Heart left ventricle (tissue), 16 donors: ENCODE measurements around the gene ZBTB21. TPM values are rescaled to one million over a fixed set of nuclear protein-coding genes. Genes with fewer than 3 reads are reported as not detected.

Source experiments
- ATAC-seq, 4 donors: fragments of 200-7000 bp; cut with Tn5 transposase; one replicate each; pipeline ENCODE4 v1.9.1; 2020 to 2022; ENCODE audit warnings: moderate library complexity in 4 of 4, mild to moderate bottlenecking in 3 of 4, moderate number of reproducible peaks in 1 of 4
- DNase-seq, 5 donors: peaks; one replicate each; pipeline ENCODE4 v3.0.0-alpha.2; 2020
- H3K27ac ChIP-seq, 12 donors: fragments of 200-600 bp; sonication (generic) in 4 of 12; one replicate each; pipeline versions ENCODE4 v1.5.0 to v1.8.0; 2016 to 2022; ENCODE audit warnings: mild to moderate bottlenecking in 2 of 12
- H3K27me3 ChIP-seq, 9 donors: fragments of 200-600 bp; sonication (generic) in 2 of 9; one replicate each; pipeline versions ENCODE4 v1.5.1 to v1.8.0; 2016 to 2022; ENCODE audit warnings: mild to moderate bottlenecking in 3 of 9
- H3K36me3 ChIP-seq, 9 donors: fragments of 200-600 bp; sonication (generic) in 2 of 9; one replicate each; pipeline versions ENCODE4 v1.5.0 to v1.8.0; 2018 to 2022; ENCODE audit warnings: mild to moderate bottlenecking in 2 of 9
- H3K4me1 ChIP-seq, 12 donors: fragments of 200-600 bp; sonication (generic) in 4 of 12; one replicate each; pipeline versions ENCODE4 v1.5.0 to v1.8.0; 2016 to 2022; ENCODE audit warnings: mild to moderate bottlenecking in 3 of 12
- H3K4me3 ChIP-seq, 12 donors: fragments of 200-600 bp; sonication (generic) in 4 of 12; one replicate each; pipeline versions ENCODE4 v1.5.0 to v1.8.0; 2017 to 2022; ENCODE audit warnings: mild to moderate bottlenecking in 9 of 12, moderate library complexity in 4 of 12
- H3K9me3 ChIP-seq, 12 donors: fragments of 200-600 bp; sonication (generic) in 4 of 12; one replicate each; pipeline versions ENCODE4 v1.5.0 to v1.8.0; 2016 to 2022; ENCODE audit warnings: mild to moderate bottlenecking in 1 of 12
- CTCF ChIP-seq, 12 donors: fragments of 200-600 bp; sonication (generic) in 4 of 12; IDR thresholded peaks; one replicate each; pipeline versions ENCODE4 v1.5.0 to v1.8.0; 2018 to 2022; ENCODE audit warnings: antibody characterized with exemption in 12 of 12, mild to moderate bottlenecking in 5 of 12
- POLR2A ChIP-seq, 2 donors: fragments of 450-650 bp; IDR thresholded peaks; one replicate each; pipeline ENCODE4 v1.6.1; 2017; ENCODE audit warnings: antibody characterized with exemption in 2 of 2, mild to moderate bottlenecking in 2 of 2, moderate library complexity in 2 of 2
- WGBS, 4 donors: extraction: QIAGEN DNeasy Blood & Tissue Kit in 2 of 4; methylation state at CpG; one replicate each; pipeline versions ENCODE4 v1.1.5 to v1.1.7; 2013 to 2018; 5-methylcytosine and 5-hydroxymethylcytosine counted together
- intact Hi-C, 10 donors: fragments of 100-400 bp; cut with DNase I; formaldehyde crosslinking; loops; one replicate each; pipeline versions ENCODE4 v1.11.1 to v1.14.2; 2022
- polyA plus RNA-seq, 2 donors: library from polyadenylated mRNA; stranded (reverse); fragments of 200-250 nt; gene quantifications; one replicate each; pipeline ENCODE4 v1.2.3, GENCODE V29; 2013
- total RNA-seq, 9 donors: library from RNA; depleted of rRNA in 2 of 9; stranded (reverse); fragments of >200 nt in 2 of 9; fragmentation: NEBNext Ultra II Directional in 3 of 9; extraction: Animal tissue kit (Norgen Biotek cat#: 25700) in 3 of 9; gene quantifications; one replicate each; pipeline versions ENCODE4 v1.1.0 to v1.2.4, GENCODE V29; 2016 to 2023
- donor health status: ischemic (EF 13 %, LVEDD 7.1; RV severe dilation, severe dysfunction).
- donor health status: healthy with polysubstance abuse.
- donor health status: DM: no; HTN: yes; CAD: no.
- donor health status: DM: no; HTN: no; CAD: no.
- donor health status: ischemic (EF 25% LVEDD 6.9; RV normal size, moderate dysfunction).
- donor health status: ischemic (EF 25% LVEDD 5.7; RV mildly dilated, moderate dysfunction).
- donor health status: healthy.
- donor health status: DM: yes; HTN: yes; CAD: no.
- donor health status: ischemic (EF 35%, LVEDD 5.7; RV mildly dilated, moderate dysfunction).
- donor health status: nonischemic (EF 11% LVEDD 7.7; RV severe dilation, severe dysfunction).
- donor health status: DM: yes; HTN: yes; CAD: no.
- donor health status: PGD.
- donor health status: ischemic (EF 29% LVEDD 5.4; RV normal size, mild dysfunction).
- donor health status: nonischemic (EF 23%, LVEDD 6.1; RV moderate dilation, normal function).

Gene ZBTB21
- total and polyA plus RNA-seq, 11 donors, result 1.2 to 10.2 (median 6.1) TPM

GRCh38 chr21:41954654-41955499 is 55.3 kb downstream of the ZBTB21 start:
- intact Hi-C loops, result loop anchor here in 5 of 10 donors (5.0 to 10.0 kb wide), 3 partner anchors 52 to 160 kb away; no protein-coding TSS in a partner anchor
- H3K9me3 ChIP-seq, result no peaks in the 10 kb centered on the region
- DNase-seq (no peak), ATAC-seq (no peak)
- H3K27ac ChIP-seq, result peak overlapping the region in 1 of 12 donors; percentile 78
- no peak overlapping the region for H3K4me3 ChIP-seq
- TF ChIP-seq CTCF (IDR thresholded peaks at IDR 0.05) (no peak), POLR2A (IDR thresholded peaks at IDR 0.05) (no peak)
- H3K36me3 ChIP-seq, result no peaks in the 10 kb centered on the region
- H3K27me3 ChIP-seq, result no peaks in the 10 kb centered on the region
- WGBS, 4 donors, result 91 to 96% (median 93%) methylated on average over 20 of the region's 20 CpGs
- H3K4me1 ChIP-seq, result peaks cover 11 to 49% (median 36%) of the 10 kb centered on the region in 12 donors

- DNase-seq (peak; percentile 69 to 88 (median 80)), ATAC-seq (peak; percentile 39 to 82 (median 74))
- TF ChIP-seq POLR2A (IDR thresholded peaks at IDR 0.05) (peak in 1 of 2 donors; percentile 26), CTCF (IDR thresholded peaks at IDR 0.05) (peak in 1 of 12 donors; percentile 3)
- H3K4me1 ChIP-seq, result peaks cover 11 to 51% (median 36%) of the 10 kb centered on the region in 12 donors
- H3K36me3 ChIP-seq, result no peaks in the 10 kb centered on the region
- peak within 1 kb of the TSS; percentile 62 to 97 (median 81) for H3K4me3 ChIP-seq
- 4 to 24% (median 14%) methylated on average over 13 to 85 of the region's 85 CpGs for WGBS, 4 donors
- H3K27ac ChIP-seq, result peak within 1 kb of the TSS; percentile 32 to 82 (median 70)
- intact Hi-C loops, result loop anchor here in 5 of 10 donors (2.0 to 10.0 kb wide), 4 partner anchors 27 to 161 kb away; no protein-coding TSS in a partner anchor
- H3K9me3 ChIP-seq, result no peaks in the 10 kb centered on the region
- H3K27me3 ChIP-seq, result no peaks in the 10 kb centered on the region
Observed at GRCh38 chr21:41953831-41954653, 56.1 kb downstream of the ZBTB21 start, which contains the start of gene C2CD2. Gene C2CD2, minus strand, starts transcription at chr21:41954018. Its CDS starts 370 bp downstream, at chr21:41953648.

GRCh38 chr21:41953249-41953830 is 56.8 kb downstream of the ZBTB21 start:
- ATAC-seq (peak in 2 of 4 donors; percentile 5 to 16), DNase-seq (peak in 3 of 5 donors; percentile 37 to 50 (median 40))
- H3K4me1 ChIP-seq, result peaks cover 5 to 54% (median 39%) of the 10 kb centered on the region in 12 donors
- intact Hi-C loops, result loop anchor here in 5 of 10 donors (2.0 to 10.0 kb wide), 4 partner anchors 27 to 161 kb away; no protein-coding TSS in a partner anchor
- peak overlapping the region; percentile 32 to 82 (median 68) for H3K27ac ChIP-seq
- H3K9me3 ChIP-seq, result no peaks in the 10 kb centered on the region
- peak overlapping the region; percentile 62 to 97 (median 81) for H3K4me3 ChIP-seq
- no peaks in the 10 kb centered on the region for H3K36me3 ChIP-seq
- WGBS, 4 donors, result 0 to 1% (median 0%) methylated on average over 6 to 67 of the region's 67 CpGs
- no peaks in the 10 kb centered on the region for H3K27me3 ChIP-seq
- TF ChIP-seq POLR2A (IDR thresholded peaks at IDR 0.05) (no peak), CTCF (IDR thresholded peaks at IDR 0.05) (no peak)
